ENCODE data around the gene HAUS7. TPM values are rescaled to one million over a fixed set of nuclear protein-coding genes. Genes with fewer than 3 reads are reported as not detected.

The HAUS7 gene
- total RNA-seq, 2 experiments from 2014 or later, result 42.5 to 47.9 TPM

DNA sequence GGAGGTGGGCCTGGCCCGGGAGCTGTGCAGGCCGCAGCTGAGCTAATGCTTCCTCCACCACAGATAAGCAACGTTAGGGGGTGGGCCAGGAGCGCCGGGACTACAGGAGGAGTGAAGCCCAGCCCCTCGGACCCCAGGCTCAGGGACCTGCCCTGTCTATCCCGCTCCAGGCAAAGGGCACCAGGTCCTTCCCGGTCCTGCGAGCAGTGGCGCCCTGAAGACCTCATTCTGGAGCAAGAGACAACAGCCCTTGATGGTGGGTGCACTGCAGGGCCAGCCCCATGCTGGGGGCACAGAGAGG, 23.8 kb downstream of the HAUS7 start:
- Histone ChIP-seq H3K36me3 (ENCODE audit: insufficient read depth, low read length) (peaks cover 10% of the 10 kb centered on the region; the same call in 1 of the 2 replicates), H3K9me2 (ENCODE audit: insufficient read depth, low read length) (no peaks in the 10 kb centered on the region), H3K79me2 (ENCODE audit: insufficient read depth, low read depth, low read length) (no peaks in the 10 kb centered on the region), H2AFZ (ENCODE audit: low read length) (no peak overlapping the region), H3K4me2 (ENCODE audit: low read length) (no peak overlapping the region), H3K4me1 (ENCODE audit: insufficient read depth, low read length, poor library complexity, severe bottlenecking) (no peaks in the 10 kb centered on the region), H3K4me3 (ENCODE audit: low read depth, low read length, poor library complexity, severe bottlenecking) (no peak overlapping the region), H3K9me3 (ENCODE audit: low read length) (no peaks in the 10 kb centered on the region), H4K20me1 (ENCODE audit: insufficient read depth, low read length) (no peaks in the 10 kb centered on the region), H3K27ac (ENCODE audit: low read depth, low read length, poor library complexity, severe bottlenecking) (no peak overlapping the region)
- POLR2A ChIA-PET, result no interaction called here
- DNase-seq (ENCODE audit: low spot score), result no peak
- TF ChIP-seq EZH2phosphoT487 (IDR thresholded peaks at IDR 0.05; ENCODE audit: borderline replicate concordance, low read depth, low read length), result no peak
- BruUV-seq (replicated peaks), result no TSS peak
- intact Hi-C loops (cut with micrococcal nuclease; ENCODE audit: unreplicated experiment), result no loop called here
- CTCF ChIA-PET (ENCODE audit: unreplicated experiment), result no interaction called here

DNA sequence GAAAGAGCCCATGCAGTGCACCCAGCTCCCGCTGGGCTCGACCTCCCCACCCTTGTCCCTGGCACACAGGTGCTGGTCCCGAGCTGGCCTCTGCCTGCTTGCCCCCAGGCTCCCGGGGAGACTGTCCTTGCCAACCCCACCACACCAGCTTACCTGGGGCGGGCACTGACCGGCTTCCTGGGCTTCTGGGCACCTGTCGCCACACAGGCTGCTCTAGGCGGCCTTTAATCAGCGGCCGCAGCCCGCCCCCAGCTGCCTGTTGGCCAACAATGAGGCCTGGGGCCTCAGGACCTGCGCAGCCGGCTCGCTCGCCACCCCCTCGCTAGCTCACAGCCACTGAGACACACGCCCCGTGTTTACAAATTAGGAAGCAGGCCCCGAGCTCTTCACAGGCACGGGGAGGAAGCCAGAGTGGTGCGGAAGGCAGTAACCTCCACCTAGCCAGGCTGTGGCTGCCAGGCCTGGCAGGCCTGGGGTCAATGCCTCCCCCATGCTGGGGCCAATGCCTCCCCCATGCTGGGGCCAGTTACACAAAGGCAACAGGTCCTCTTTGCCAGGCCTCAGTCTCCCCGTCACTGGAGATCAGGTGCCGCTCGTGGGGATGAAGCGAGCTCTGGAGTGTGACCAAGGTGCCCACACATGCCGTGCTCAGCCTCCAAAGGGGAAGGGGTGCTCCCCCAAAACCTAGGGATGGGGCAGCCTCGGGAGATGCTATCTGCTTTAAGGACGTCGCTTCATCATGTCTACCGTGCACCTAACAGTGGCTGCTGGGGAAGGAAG, 24.3 kb downstream of the HAUS7 start, which contains the start of gene TREX2:
Gene TREX2, minus strand, starts transcription at position 201 of the 780 bp plus-strand sequence. CDS start 626 bp downstream, outside the sequence.
- H3K27ac ChIP-seq (ENCODE audit: low read depth, low read length, poor library complexity, severe bottlenecking), result no peak within 1 kb of the TSS
- H3K4me2 ChIP-seq (ENCODE audit: low read length), result no peak within 1 kb of the TSS
- ChIA-PET POLR2A (no interaction called here), CTCF (ENCODE audit: unreplicated experiment) (no interaction called here)
- DNase-seq (ENCODE audit: low spot score), result no peak
- H3K9me2 ChIP-seq (ENCODE audit: insufficient read depth, low read length), result no peaks in the 10 kb centered on the region
- TF ChIP-seq, protein P1, sequence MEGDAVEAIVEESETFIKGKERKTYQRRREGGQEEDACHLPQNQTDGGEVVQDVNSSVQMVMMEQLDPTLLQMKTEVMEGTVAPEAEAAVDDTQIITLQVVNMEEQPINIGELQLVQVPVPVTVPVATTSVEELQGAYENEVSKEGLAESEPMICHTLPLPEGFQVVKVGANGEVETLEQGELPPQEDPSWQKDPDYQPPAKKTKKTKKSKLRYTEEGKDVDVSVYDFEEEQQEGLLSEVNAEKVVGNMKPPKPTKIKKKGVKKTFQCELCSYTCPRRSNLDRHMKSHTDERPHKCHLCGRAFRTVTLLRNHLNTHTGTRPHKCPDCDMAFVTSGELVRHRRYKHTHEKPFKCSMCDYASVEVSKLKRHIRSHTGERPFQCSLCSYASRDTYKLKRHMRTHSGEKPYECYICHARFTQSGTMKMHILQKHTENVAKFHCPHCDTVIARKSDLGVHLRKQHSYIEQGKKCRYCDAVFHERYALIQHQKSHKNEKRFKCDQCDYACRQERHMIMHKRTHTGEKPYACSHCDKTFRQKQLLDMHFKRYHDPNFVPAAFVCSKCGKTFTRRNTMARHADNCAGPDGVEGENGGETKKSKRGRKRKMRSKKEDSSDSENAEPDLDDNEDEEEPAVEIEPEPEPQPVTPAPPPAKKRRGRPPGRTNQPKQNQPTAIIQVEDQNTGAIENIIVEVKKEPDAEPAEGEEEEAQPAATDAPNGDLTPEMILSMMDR (conservative IDR thresholded peaks at IDR 0.05; ENCODE audit: low read length), result no peak
- TF ChIP-seq EZH2phosphoT487 (IDR thresholded peaks at IDR 0.05; ENCODE audit: borderline replicate concordance, low read depth, low read length), result no peak
- no peaks in the 10 kb centered on the region for H3K4me1 ChIP-seq (ENCODE audit: insufficient read depth, low read length, poor library complexity, severe bottlenecking)
- no peak within 1 kb of the TSS for H3K4me3 ChIP-seq (ENCODE audit: low read depth, low read length, poor library complexity, severe bottlenecking)
- H4K20me1 ChIP-seq (ENCODE audit: insufficient read depth, low read length), result no peaks in the 10 kb centered on the region
- H3K36me3 ChIP-seq (ENCODE audit: insufficient read depth, low read length), result peaks cover 7% of the 10 kb centered on the region; the same call in 1 of the 2 replicates
- BruUV-seq (replicated peaks), result no TSS peak
- H3K9me3 ChIP-seq (ENCODE audit: low read length), result no peaks in the 10 kb centered on the region
- H2AFZ ChIP-seq (ENCODE audit: low read length), result no peak within 1 kb of the TSS
- intact Hi-C loops (cut with micrococcal nuclease; ENCODE audit: unreplicated experiment), result no loop called here
- no peaks in the 10 kb centered on the region for H3K79me2 ChIP-seq (ENCODE audit: insufficient read depth, low read depth, low read length)

DNA sequence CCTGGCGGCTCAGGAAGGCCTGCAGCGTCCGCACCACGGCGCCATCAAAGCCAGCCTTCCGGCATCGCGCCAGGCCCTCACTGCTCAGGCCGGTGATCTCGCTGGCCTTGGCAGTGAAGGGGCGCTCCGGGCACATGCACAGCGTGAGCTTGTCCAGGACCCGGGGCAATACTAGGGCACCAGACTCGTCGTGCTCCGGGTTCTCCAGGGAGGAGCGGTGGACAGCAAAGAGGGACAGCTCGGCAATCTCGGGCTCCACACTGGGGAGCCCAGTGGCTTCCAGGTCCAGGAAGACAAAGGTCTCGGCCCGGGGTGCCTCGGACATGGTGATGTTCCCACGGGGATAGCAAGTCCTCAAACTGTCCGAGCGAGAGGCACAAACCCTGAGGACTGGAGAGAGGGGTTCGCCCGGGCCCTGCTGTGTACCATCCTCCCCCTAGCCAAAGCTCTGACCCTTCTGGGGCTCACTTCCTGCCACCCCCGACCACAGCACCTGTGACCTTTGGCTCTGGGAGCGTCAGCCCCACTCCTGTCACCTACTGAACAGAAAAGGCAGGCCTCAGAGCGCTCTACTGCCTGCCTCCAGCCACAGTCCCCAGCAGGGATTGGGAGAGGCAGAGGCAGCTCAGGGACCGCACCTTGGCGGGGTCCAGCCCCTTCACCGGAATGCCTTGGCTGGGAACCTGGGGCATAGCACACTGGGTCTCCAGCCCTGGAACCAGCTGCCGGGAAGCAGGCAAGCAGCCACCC, 25.1 kb downstream of the HAUS7 start:
- H3K4me2 ChIP-seq (ENCODE audit: low read length), result no peak overlapping the region
- ChIA-PET CTCF (ENCODE audit: unreplicated experiment) (no interaction called here), POLR2A (no interaction called here)
- TF ChIP-seq, protein P1 (conservative IDR thresholded peaks at IDR 0.05; ENCODE audit: low read length), result no peak
- no peak for TF ChIP-seq EZH2phosphoT487 (IDR thresholded peaks at IDR 0.05; ENCODE audit: borderline replicate concordance, low read depth, low read length)
- intact Hi-C loops (cut with micrococcal nuclease; ENCODE audit: unreplicated experiment), result no loop called here
- no peaks in the 10 kb centered on the region for H3K4me1 ChIP-seq (ENCODE audit: insufficient read depth, low read length, poor library complexity, severe bottlenecking)
- H3K36me3 ChIP-seq (ENCODE audit: insufficient read depth, low read length), result peaks cover 2% of the 10 kb centered on the region; the same call in 1 of the 2 replicates
- H3K27ac ChIP-seq (ENCODE audit: low read depth, low read length, poor library complexity, severe bottlenecking), result no peak overlapping the region
- no peaks in the 10 kb centered on the region for H3K79me2 ChIP-seq (ENCODE audit: insufficient read depth, low read depth, low read length)
- BruUV-seq (replicated peaks), result no TSS peak
- no peaks in the 10 kb centered on the region for H3K9me3 ChIP-seq (ENCODE audit: low read length)
- no peak overlapping the region for H2AFZ ChIP-seq (ENCODE audit: low read length)
- H3K4me3 ChIP-seq (ENCODE audit: low read depth, low read length, poor library complexity, severe bottlenecking), result no peak overlapping the region
- no peak for DNase-seq (ENCODE audit: low spot score)
- H3K9me2 ChIP-seq (ENCODE audit: insufficient read depth, low read length), result no peaks in the 10 kb centered on the region
- H4K20me1 ChIP-seq (ENCODE audit: insufficient read depth, low read length), result no peaks in the 10 kb centered on the region
